ENCODE results near the gene PLA2G3. TPM values are rescaled to one million over a fixed set of nuclear protein-coding genes. Genes with fewer than 3 reads are reported as not detected.

PLA2G3 gene
- total RNA-seq, 1 experiment from 2014 or later: not detected

DNA sequence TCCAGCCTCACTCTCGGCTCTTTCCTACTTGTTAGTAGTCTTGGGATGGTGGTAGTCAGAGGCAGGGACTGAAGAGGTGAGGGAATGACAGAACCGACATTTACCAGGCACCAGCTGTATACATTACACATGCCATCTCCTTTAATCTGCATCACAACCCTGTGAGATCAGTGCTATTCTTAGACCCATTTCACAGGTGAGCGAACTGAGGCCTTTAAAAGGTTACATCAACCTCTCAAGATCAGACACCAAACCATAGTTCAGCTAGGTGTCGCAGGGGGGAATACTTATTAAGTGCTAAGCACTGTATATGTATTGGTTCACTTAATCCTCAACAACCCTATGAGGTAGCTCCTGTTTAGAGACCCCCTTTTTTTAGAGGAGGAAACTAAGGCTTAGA is 5.6 kb downstream of the PLA2G3 start:
- no peaks in the 10 kb centered on the region for H3K36me3 ChIP-seq (ENCODE audit: insufficient read depth, low read length)
- no peaks in the 10 kb centered on the region for H3K27me3 ChIP-seq (ENCODE audit: low read length)
- H3K9me3 ChIP-seq (ENCODE audit: low read length): no peaks in the 10 kb centered on the region
- H3K4me2 ChIP-seq (ENCODE audit: low read depth, low read length, poor library complexity, severe bottlenecking): no peak overlapping the region
- no peak for DNase-seq
- no peak overlapping the region for H3K27ac ChIP-seq (ENCODE audit: low read length)
- no peaks in the 10 kb centered on the region for H3K9me2 ChIP-seq (replicated peaks; ENCODE audit: insufficient read depth, low read length)
- H4K20me1 ChIP-seq (ENCODE audit: insufficient read depth, low read depth, low read length): no peaks in the 10 kb centered on the region
- no peak overlapping the region for H3K9ac ChIP-seq (ENCODE audit: low read length)
- H3K4me3 ChIP-seq (ENCODE audit: low read length): no peak overlapping the region
- no peaks in the 10 kb centered on the region for H3K4me1 ChIP-seq (ENCODE audit: low read length)
- H3K79me2 ChIP-seq (ENCODE audit: low read length): no peaks in the 10 kb centered on the region
- no peak overlapping the region for H2AFZ ChIP-seq (ENCODE audit: low read length)

GRCh38 chr22:31133911-31134310 is 6.4 kb downstream of the PLA2G3 start:
- Histone ChIP-seq H3K36me3 (ENCODE audit: insufficient read depth, low read length) (no peaks in the 10 kb centered on the region), H3K9me2 (replicated peaks; ENCODE audit: insufficient read depth, low read length) (no peaks in the 10 kb centered on the region), H3K27me3 (ENCODE audit: low read length) (no peaks in the 10 kb centered on the region), H3K4me1 (ENCODE audit: low read length) (no peaks in the 10 kb centered on the region), H3K79me2 (ENCODE audit: low read length) (no peaks in the 10 kb centered on the region), H2AFZ (ENCODE audit: low read length) (no peak overlapping the region), H3K4me2 (ENCODE audit: low read depth, low read length, poor library complexity, severe bottlenecking) (no peak overlapping the region), H4K20me1 (ENCODE audit: insufficient read depth, low read depth, low read length) (no peaks in the 10 kb centered on the region), H3K9ac (ENCODE audit: low read length) (no peak overlapping the region), H3K4me3 (ENCODE audit: low read length) (no peak overlapping the region), H3K27ac (ENCODE audit: low read length) (no peak overlapping the region), H3K9me3 (ENCODE audit: low read length) (no peaks in the 10 kb centered on the region)
- no peak for DNase-seq

- Histone ChIP-seq H3K9me2 (replicated peaks; ENCODE audit: insufficient read depth, low read length) (no peaks in the 10 kb centered on the region), H2AFZ (ENCODE audit: low read length) (no peak overlapping the region), H3K36me3 (ENCODE audit: insufficient read depth, low read length) (no peaks in the 10 kb centered on the region), H3K27me3 (ENCODE audit: low read length) (no peaks in the 10 kb centered on the region), H4K20me1 (ENCODE audit: insufficient read depth, low read depth, low read length) (no peaks in the 10 kb centered on the region), H3K4me2 (ENCODE audit: low read depth, low read length, poor library complexity, severe bottlenecking) (no peak overlapping the region), H3K4me3 (ENCODE audit: low read length) (no peak overlapping the region), H3K9ac (ENCODE audit: low read length) (no peak overlapping the region), H3K27ac (ENCODE audit: low read length) (no peak overlapping the region), H3K79me2 (ENCODE audit: low read length) (no peaks in the 10 kb centered on the region), H3K9me3 (ENCODE audit: low read length) (no peaks in the 10 kb centered on the region), H3K4me1 (ENCODE audit: low read length) (peaks cover 28% of the 10 kb centered on the region)
- no peak for DNase-seq
These were observed 9.4 kb downstream of the PLA2G3 start for GRCh38 chr22:31130873-31131272.

DNA sequence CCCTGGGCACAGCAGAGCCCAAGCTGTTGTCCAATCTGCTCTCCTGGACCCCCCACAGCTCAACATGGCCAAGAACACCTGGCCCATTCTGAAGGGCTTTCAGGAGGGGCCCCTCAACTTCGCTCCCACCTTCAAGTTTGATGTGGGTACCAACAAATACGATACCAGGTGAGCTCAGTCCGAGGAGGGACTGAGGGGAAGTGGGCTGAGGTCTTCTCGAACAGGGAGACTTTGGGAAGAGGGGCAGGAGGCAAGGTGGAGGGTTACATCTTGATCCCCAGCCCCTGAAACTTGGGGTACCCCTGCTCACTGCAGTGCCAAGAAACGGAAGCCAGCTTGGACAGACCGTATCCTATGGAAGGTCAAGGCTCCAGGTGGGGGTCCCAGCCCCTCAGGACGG is 12.2 kb downstream of the PLA2G3 start:
- H3K4me3 ChIP-seq (ENCODE audit: low read length): peak overlapping the region; percentile 64
- H4K20me1 ChIP-seq (ENCODE audit: insufficient read depth, low read depth, low read length): 0 out of 2 replicates have a peak, but pooled peaks cover 3% of the 10 kb centered on the region
- H3K4me1 ChIP-seq (ENCODE audit: low read length): peaks cover 40% of the 10 kb centered on the region
- no peaks in the 10 kb centered on the region for H3K9me3 ChIP-seq (ENCODE audit: low read length)
- H3K79me2 ChIP-seq (ENCODE audit: low read length): no peaks in the 10 kb centered on the region
- H3K9ac ChIP-seq (ENCODE audit: low read length): peak overlapping the region; percentile 68
- H3K27me3 ChIP-seq (ENCODE audit: low read length): no peaks in the 10 kb centered on the region
- H3K9me2 ChIP-seq (replicated peaks; ENCODE audit: insufficient read depth, low read length): no peaks in the 10 kb centered on the region
- H2AFZ ChIP-seq (ENCODE audit: low read length): peak overlapping the region; percentile 56; the same call in 1 of the 2 replicates
- no peak for DNase-seq
- H3K27ac ChIP-seq (ENCODE audit: low read length): no peak overlapping the region
- no peaks in the 10 kb centered on the region for H3K36me3 ChIP-seq (ENCODE audit: insufficient read depth, low read length)
- H3K4me2 ChIP-seq (ENCODE audit: low read depth, low read length, poor library complexity, severe bottlenecking): peak overlapping the region; percentile 77

GRCh38 chr22:31127181-31127772 is 13.0 kb downstream of the PLA2G3 start:
- H3K27me3 ChIP-seq (ENCODE audit: low read length): no peaks in the 10 kb centered on the region
- no peaks in the 10 kb centered on the region for H3K9me2 ChIP-seq (replicated peaks; ENCODE audit: insufficient read depth, low read length)
- no peaks in the 10 kb centered on the region for H3K79me2 ChIP-seq (ENCODE audit: low read length)
- H4K20me1 ChIP-seq (ENCODE audit: insufficient read depth, low read depth, low read length): 0 out of 2 replicates have a peak, but pooled peaks cover 3% of the 10 kb centered on the region
- H3K9ac ChIP-seq (ENCODE audit: low read length): peak overlapping the region; percentile 68
- peak overlapping the region; percentile 93 for H2AFZ ChIP-seq (ENCODE audit: low read length)
- DNase-seq: peak; percentile 95
- no peak overlapping the region for H3K27ac ChIP-seq (ENCODE audit: low read length)
- H3K4me2 ChIP-seq (ENCODE audit: low read depth, low read length, poor library complexity, severe bottlenecking): peak overlapping the region; percentile 77
- no peaks in the 10 kb centered on the region for H3K9me3 ChIP-seq (ENCODE audit: low read length)
- H3K4me1 ChIP-seq (ENCODE audit: low read length): peaks cover 40% of the 10 kb centered on the region
- no peaks in the 10 kb centered on the region for H3K36me3 ChIP-seq (ENCODE audit: insufficient read depth, low read length)
- peak overlapping the region; percentile 64 for H3K4me3 ChIP-seq (ENCODE audit: low read length)

GRCh38 chr22:31126869-31127175 is 13.5 kb downstream of the PLA2G3 start:
- H3K4me1 ChIP-seq (ENCODE audit: low read length): peaks cover 40% of the 10 kb centered on the region
- H4K20me1 ChIP-seq (ENCODE audit: insufficient read depth, low read depth, low read length): 0 out of 2 replicates have a peak, but pooled peaks cover 3% of the 10 kb centered on the region
- H3K4me2 ChIP-seq (ENCODE audit: low read depth, low read length, poor library complexity, severe bottlenecking): peak overlapping the region; percentile 77
- no peak overlapping the region for H3K27ac ChIP-seq (ENCODE audit: low read length)
- no peaks in the 10 kb centered on the region for H3K9me3 ChIP-seq (ENCODE audit: low read length)
- peak overlapping the region; percentile 64; the same call in 1 of the 2 replicates for H3K4me3 ChIP-seq (ENCODE audit: low read length)
- H3K36me3 ChIP-seq (ENCODE audit: insufficient read depth, low read length): no peaks in the 10 kb centered on the region
- no peak for DNase-seq
- peak overlapping the region; percentile 68; the same call in 1 of the 2 replicates for H3K9ac ChIP-seq (ENCODE audit: low read length)
- no peaks in the 10 kb centered on the region for H3K27me3 ChIP-seq (ENCODE audit: low read length)
- peak overlapping the region; percentile 93; the same call in 1 of the 2 replicates for H2AFZ ChIP-seq (ENCODE audit: low read length)
- no peaks in the 10 kb centered on the region for H3K79me2 ChIP-seq (ENCODE audit: low read length)
- no peaks in the 10 kb centered on the region for H3K9me2 ChIP-seq (replicated peaks; ENCODE audit: insufficient read depth, low read length)

DNA sequence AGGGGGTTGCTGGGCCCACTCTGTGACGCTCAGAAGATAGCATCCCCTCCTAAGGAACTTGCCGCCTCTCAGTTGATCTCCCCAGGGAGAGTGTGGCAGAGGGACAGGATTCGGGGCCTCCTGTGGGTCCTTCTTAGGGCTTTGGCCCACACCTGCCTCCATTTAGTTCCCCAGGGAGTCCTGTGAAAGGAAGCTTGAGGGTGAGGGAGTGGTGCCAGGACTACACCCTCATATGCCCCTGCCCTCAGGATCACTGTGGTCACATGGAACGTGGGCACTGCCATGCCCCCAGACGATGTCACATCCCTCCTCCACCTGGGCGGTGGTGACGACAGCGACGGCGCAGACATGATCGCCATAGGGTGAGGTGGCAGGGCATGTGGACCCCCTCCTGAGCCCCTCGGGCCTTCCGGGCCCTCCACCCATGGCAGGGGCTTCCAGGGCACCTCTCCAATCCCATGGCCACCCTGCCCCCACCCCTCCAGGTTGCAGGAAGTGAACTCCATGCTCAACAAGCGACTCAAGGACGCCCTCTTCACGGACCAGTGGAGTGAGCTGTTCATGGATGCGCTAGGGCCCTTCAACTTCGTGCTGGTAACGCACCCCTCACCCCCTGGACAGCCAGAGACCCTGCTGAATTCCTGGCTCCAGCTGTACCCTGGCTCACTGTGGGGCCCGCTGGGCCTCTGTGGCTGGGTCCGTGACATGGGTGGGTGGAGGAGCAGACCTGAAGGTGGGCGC is 14.0 kb downstream of the PLA2G3 start:
- no peak overlapping the region for H3K4me2 ChIP-seq (ENCODE audit: low read depth, low read length, poor library complexity, severe bottlenecking)
- H3K4me3 ChIP-seq (ENCODE audit: low read length): peak overlapping the region; percentile 64; the same call in 1 of the 2 replicates
- H3K79me2 ChIP-seq (ENCODE audit: low read length): no peaks in the 10 kb centered on the region
- H3K9me2 ChIP-seq (replicated peaks; ENCODE audit: insufficient read depth, low read length): no peaks in the 10 kb centered on the region
- peaks cover 40% of the 10 kb centered on the region for H3K4me1 ChIP-seq (ENCODE audit: low read length)
- no peaks in the 10 kb centered on the region for H3K27me3 ChIP-seq (ENCODE audit: low read length)
- no peak overlapping the region for H3K9ac ChIP-seq (ENCODE audit: low read length)
- no peaks in the 10 kb centered on the region for H3K9me3 ChIP-seq (ENCODE audit: low read length)
- peak; percentile 61 for DNase-seq
- 0 out of 2 replicates have a peak, but pooled peaks cover 3% of the 10 kb centered on the region for H4K20me1 ChIP-seq (ENCODE audit: insufficient read depth, low read depth, low read length)
- H3K27ac ChIP-seq (ENCODE audit: low read length): no peak overlapping the region
- no peak overlapping the region for H2AFZ ChIP-seq (ENCODE audit: low read length)
- no peaks in the 10 kb centered on the region for H3K36me3 ChIP-seq (ENCODE audit: insufficient read depth, low read length)

DNA sequence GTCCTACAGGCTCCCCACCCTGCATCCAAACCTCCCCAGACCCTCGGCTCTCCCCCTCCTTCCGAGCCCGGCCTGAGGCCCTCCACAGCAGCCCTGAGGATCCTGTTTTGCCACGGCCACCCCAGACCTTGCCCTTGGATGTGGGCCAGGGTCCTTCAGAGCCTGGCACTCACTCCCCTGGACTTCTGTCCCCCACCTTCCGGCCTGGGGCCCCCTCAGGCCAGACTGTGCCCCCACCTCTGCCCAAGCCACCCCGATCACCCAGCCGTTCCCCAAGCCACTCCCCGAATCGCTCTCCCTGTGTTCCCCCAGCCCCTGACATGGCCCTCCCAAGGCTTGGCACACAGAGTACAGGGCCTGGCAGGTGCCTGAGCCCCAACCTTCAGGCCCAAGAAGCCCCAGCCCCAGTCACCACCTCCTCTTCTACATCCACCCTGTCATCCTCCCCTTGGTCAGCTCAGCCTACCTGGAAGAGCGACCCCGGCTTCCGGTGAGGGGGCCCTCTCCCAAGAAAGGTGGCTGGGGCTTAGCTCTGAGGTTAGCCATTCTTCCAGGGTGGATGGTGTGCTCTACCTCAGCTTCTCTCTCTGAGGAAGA is 14.7 kb downstream of the PLA2G3 start:
- H3K4me1 ChIP-seq (ENCODE audit: low read length): peaks cover 43% of the 10 kb centered on the region

More for the DNA sequence above, 14.7 kb downstream of the PLA2G3 start:
- H3K9ac ChIP-seq (ENCODE audit: low read length): no peak overlapping the region
- no peaks in the 10 kb centered on the region for H3K36me3 ChIP-seq (ENCODE audit: insufficient read depth, low read length)
- no peaks in the 10 kb centered on the region for H3K9me2 ChIP-seq (replicated peaks; ENCODE audit: insufficient read depth, low read length)
- H3K27me3 ChIP-seq (ENCODE audit: low read length): no peaks in the 10 kb centered on the region
- H3K4me2 ChIP-seq (ENCODE audit: low read depth, low read length, poor library complexity, severe bottlenecking): no peak overlapping the region
- no peaks in the 10 kb centered on the region for H3K9me3 ChIP-seq (ENCODE audit: low read length)
- H4K20me1 ChIP-seq (ENCODE audit: insufficient read depth, low read depth, low read length): 0 out of 2 replicates have a peak, but pooled peaks cover 3% of the 10 kb centered on the region
- no peak for DNase-seq
- H3K4me3 ChIP-seq (ENCODE audit: low read length): no peak overlapping the region
- no peak overlapping the region for H3K27ac ChIP-seq (ENCODE audit: low read length)
- no peaks in the 10 kb centered on the region for H3K79me2 ChIP-seq (ENCODE audit: low read length)
- no peak overlapping the region for H2AFZ ChIP-seq (ENCODE audit: low read length)

Data from Karpas-422 (cell line).